GM23248 (cell line): Measurements from ENCODE around the gene ATP7A. TPM values are rescaled to one million over a fixed set of nuclear protein-coding genes. Genes with fewer than 3 reads are reported as not detected.
"Not testable (repeated sequence)": the region's sequence is repeated elsewhere in the genome, so short reads cannot be mapped to it uniquely, and the experiment has no call there.

Experiments used
- DNase-seq: peaks from one replicate; pipeline ENCODE4 v3.0.0-alpha.2; 2015
- H2AFZ ChIP-seq: fragments of 200-600 bp; sonication (generic); 2 replicates; pipeline ENCODE4 v1.6.1; 2016; ENCODE audit warnings: antibody characterized with exemption
- H3F3A ChIP-seq: fragments of 200-600 bp; sonication (generic); 2 replicates; pipeline ENCODE4 v1.6.1; 2016; ENCODE audit warnings: mild to moderate bottlenecking, antibody characterized with exemption, mixed run types; ENCODE audit not compliant: insufficient read depth
- H3K27ac ChIP-seq: fragments of 200-600 bp; sonication (generic); 2 replicates; pipeline ENCODE4 v1.5.1; 2016; ENCODE audit warnings: mild to moderate bottlenecking
- H3K27me3 ChIP-seq: fragments of 200-600 bp; sonication (generic); replicated peaks from 2 replicates; pipeline ENCODE4 v1.6.1; 2016; ENCODE audit warnings: mild to moderate bottlenecking; ENCODE audit not compliant: insufficient read depth
- H3K36me3 ChIP-seq: fragments of 200-600 bp; sonication (generic); 2 replicates; pipeline ENCODE4 v1.6.1; 2016; ENCODE audit warnings: low read depth, mild to moderate bottlenecking
- H3K4me1 ChIP-seq: fragments of 200-600 bp; sonication (generic); 2 replicates; pipeline ENCODE4 v1.6.1; 2016; ENCODE audit warnings: mild to moderate bottlenecking; ENCODE audit not compliant: insufficient read depth
- H3K4me2 ChIP-seq: fragments of 200-600 bp; sonication (generic); one replicate; pipeline ENCODE4 v1.6.1; 2016; ENCODE audit warnings: mild to moderate bottlenecking; ENCODE audit not compliant: unreplicated experiment
- H3K4me3 ChIP-seq: fragments of 200-600 bp; sonication (generic); 2 replicates; pipeline ENCODE4 v1.5.1; 2016; ENCODE audit warnings: mild to moderate bottlenecking
- H3K79me2 ChIP-seq: fragments of 200-600 bp; sonication (generic); 2 replicates; pipeline ENCODE4 v1.6.1; 2016; ENCODE audit warnings: mild to moderate bottlenecking; ENCODE audit not compliant: insufficient read depth
- H3K9ac ChIP-seq: fragments of 200-600 bp; sonication (generic); 2 replicates; pipeline ENCODE4 v1.6.1; 2016; ENCODE audit warnings: mild to moderate bottlenecking
- H3K9me2 ChIP-seq: fragments of 200-600 bp; sonication (generic); 2 replicates; pipeline ENCODE4 v1.6.1; 2016; ENCODE audit warnings: mixed run types, mild to moderate bottlenecking, moderate library complexity; ENCODE audit not compliant: insufficient read depth
- H3K9me3 ChIP-seq: fragments of 200-600 bp; sonication (generic); one replicate; pipeline ENCODE4 v1.6.1; 2017; ENCODE audit warnings: low read depth
- H4K20me1 ChIP-seq: fragments of 200-600 bp; sonication (generic); 2 replicates; pipeline ENCODE4 v1.6.0; 2016; ENCODE audit not compliant: insufficient read depth
- EZH2 ChIP-seq: fragments of 200-600 bp; sonication (generic); IDR thresholded peaks from 2 replicates; pipeline ENCODE4 v1.6.1; 2018; ENCODE audit warnings: antibody characterized with exemption, mild to moderate bottlenecking; ENCODE audit not compliant: insufficient read depth, poor library complexity, severe bottlenecking
- EZH2phosphoT487 ChIP-seq: fragments of 200-600 bp; sonication (generic); IDR thresholded peaks from 2 replicates; pipeline ENCODE4 v1.6.1; 2018; ENCODE audit warnings: antibody characterized with exemption, moderate library complexity, mild to moderate bottlenecking, low read depth; ENCODE audit not compliant: insufficient read depth
- WGBS, 2 experiments: methylation state at CpG; one replicate each; pipeline ENCODE4 v1.1.6; 2015 to 2017; ENCODE audit warnings: low lambda C conversion rate in 2 of 2, low coverage in 1 of 2; ENCODE audit errors: missing lambda C conversion rate in 2 of 2; 5-methylcytosine and 5-hydroxymethylcytosine counted together
- in situ Hi-C: fragments of 300-500 bp; cut with MboI; formaldehyde crosslinking; loops from 2 replicates; pipeline ENCODE4 v1.15.0; 2020
- polyA plus RNA-seq: library from polyadenylated mRNA; unstranded; fragments of >200 nt; fragmentation: Nextera tagmentation; extraction: Ambion mirVana; gene quantifications from 2 replicates; pipeline ENCODE4 v1.2.1, GENCODE V29; 2016
- total RNA-seq: library from RNA; depleted of rRNA; stranded (reverse); fragments of >200 nt; shearing (Covaris generic); gene quantifications from 2 replicates; pipeline ENCODE4 v1.2.3, GENCODE V29; 2014

ATP7A gene
- total and polyA plus RNA-seq, 2 experiments from 2014 or later: 4.1 to 6.6 TPM

GRCh38 chrX:78066110-78066509, 155.6 kb downstream of the ATP7A start:
- Histone ChIP-seq H3K27ac (no peak overlapping the region), H2AFZ (no peak overlapping the region), H3K27me3 (no peaks in the 10 kb centered on the region), H3K9ac (no peak overlapping the region), H3F3A (peaks cover 9% of the 10 kb centered on the region), H3K4me1 (peaks cover 10% of the 10 kb centered on the region; the same call in 1 of the 2 replicates), H3K4me2 (no peak overlapping the region), H3K9me2 (no peaks in the 10 kb centered on the region), H3K9me3 (no peaks in the 10 kb centered on the region), H3K4me3 (no peak overlapping the region), H4K20me1 (no peaks in the 10 kb centered on the region), H3K79me2 (no peaks in the 10 kb centered on the region), H3K36me3 (no peaks in the 10 kb centered on the region)
- TF ChIP-seq EZH2phosphoT487: no peak
- TF ChIP-seq EZH2: no peak
- in situ Hi-C loops: no loop called here
- WGBS, 2 experiments: 70 to 93% methylated on average over 1 of the region's 1 CpG
- peak; percentile 21 for DNase-seq

GRCh38 chrX:78071331-78071730, 160.8 kb downstream of the ATP7A start:
- H3K9me2 ChIP-seq: no peaks in the 10 kb centered on the region
- no peak for TF ChIP-seq EZH2phosphoT487
- no peak for TF ChIP-seq EZH2
- H2AFZ ChIP-seq: no peak overlapping the region
- H3K79me2 ChIP-seq: no peaks in the 10 kb centered on the region
- 74 to 87% methylated on average over 3 of the region's 3 CpGs for WGBS, 2 experiments
- in situ Hi-C loops: no loop called here
- H3K36me3 ChIP-seq: no peaks in the 10 kb centered on the region
- H3F3A ChIP-seq: no peaks in the 10 kb centered on the region
- H3K4me2 ChIP-seq: no peak overlapping the region
- no peak overlapping the region for H3K4me3 ChIP-seq
- H3K4me1 ChIP-seq: no peaks in the 10 kb centered on the region
- DNase-seq: no peak
- H3K27ac ChIP-seq: no peak overlapping the region
- H4K20me1 ChIP-seq: no peaks in the 10 kb centered on the region
- no peaks in the 10 kb centered on the region for H3K9me3 ChIP-seq
- no peaks in the 10 kb centered on the region for H3K27me3 ChIP-seq
- H3K9ac ChIP-seq: no peak overlapping the region

DNA sequence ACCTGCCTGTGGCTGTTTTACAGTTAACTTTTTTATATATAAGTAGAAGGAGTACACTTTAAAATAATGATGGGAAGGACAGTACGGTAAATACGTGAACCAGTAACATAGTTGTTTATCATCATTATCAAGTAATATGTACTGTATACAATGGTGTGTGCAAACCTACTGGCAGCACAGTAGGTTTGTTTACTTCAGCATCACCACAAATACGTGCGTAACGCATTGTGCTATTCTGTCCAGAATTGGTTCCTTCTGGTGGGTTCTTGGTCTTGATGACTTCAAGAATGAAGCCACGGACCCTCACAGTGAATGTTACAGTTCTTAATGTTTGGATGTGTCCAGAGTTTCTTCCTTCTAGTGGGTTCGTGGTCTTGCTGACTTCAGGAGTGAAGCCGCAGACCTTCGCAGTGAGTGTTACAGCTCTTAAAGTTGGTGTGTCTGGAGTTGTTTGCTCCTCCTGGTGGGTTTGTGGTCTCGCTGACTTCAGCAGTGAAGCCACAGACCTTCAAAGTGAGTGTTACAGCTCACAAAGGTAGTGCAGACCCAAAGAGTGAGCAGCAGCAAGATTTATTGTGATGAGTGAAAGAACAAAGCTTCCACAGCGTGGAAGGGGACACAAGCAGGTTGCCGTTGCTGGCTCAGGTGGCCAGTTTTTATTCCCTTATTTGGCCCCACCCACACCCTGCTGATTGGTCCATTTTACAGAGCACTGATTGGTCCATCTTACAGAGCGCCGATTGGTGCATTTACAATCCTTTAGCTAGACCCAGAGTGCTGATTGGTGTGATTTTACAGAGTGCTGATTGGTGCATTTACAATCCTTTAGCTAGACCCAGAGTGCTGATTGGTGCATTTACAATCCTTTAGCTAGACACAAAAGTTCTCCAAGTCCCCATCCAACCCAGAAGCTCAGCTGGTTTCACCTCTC, 162.9 kb downstream of the ATP7A start:
- H3K27ac ChIP-seq, H4K20me1 ChIP-seq, H3K9me2 ChIP-seq, H2AFZ ChIP-seq, H3K79me2 ChIP-seq, H3K27me3 ChIP-seq, H3F3A ChIP-seq, in situ Hi-C loops, H3K4me2 ChIP-seq, H3K36me3 ChIP-seq, DNase-seq, H3K4me1 ChIP-seq, H3K4me3 ChIP-seq, H3K9ac ChIP-seq, H3K9me3 ChIP-seq: not testable (repeated sequence)
- 74 to 80% methylated on average over 12 to 14 of the region's 14 CpGs for WGBS, 2 experiments

DNA sequence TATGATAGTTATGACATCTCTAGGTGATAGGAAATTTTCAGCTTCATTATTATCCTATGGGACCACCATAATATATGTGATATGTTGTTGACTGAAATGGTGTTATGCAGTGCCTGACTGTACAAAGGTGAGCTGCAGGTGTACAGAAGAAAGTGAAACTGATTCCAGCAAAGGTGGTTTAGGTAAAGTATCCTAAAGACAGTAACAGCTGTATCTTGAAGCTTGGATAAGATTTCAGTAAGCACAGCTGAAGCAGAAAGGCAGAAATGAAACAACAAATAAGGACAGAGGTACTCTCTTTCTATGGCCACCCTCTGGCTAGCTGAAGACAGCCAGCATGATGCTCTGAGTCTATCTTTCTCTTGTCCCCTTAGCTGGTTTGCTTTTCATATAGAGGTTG, 163.6 kb downstream of the ATP7A start:
- H3K4me3 ChIP-seq: no peak overlapping the region
- H3K27me3 ChIP-seq: no peaks in the 10 kb centered on the region
- no peak for DNase-seq
- H3K9me3 ChIP-seq: no peaks in the 10 kb centered on the region
- no peaks in the 10 kb centered on the region for H3F3A ChIP-seq
- TF ChIP-seq EZH2: no peak
- TF ChIP-seq EZH2phosphoT487: no peak
- no peak overlapping the region for H3K4me2 ChIP-seq
- H3K36me3 ChIP-seq: no peaks in the 10 kb centered on the region
- H3K79me2 ChIP-seq: no peaks in the 10 kb centered on the region
- H3K9ac ChIP-seq: no peak overlapping the region
- in situ Hi-C loops: no loop called here
- H3K4me1 ChIP-seq: no peaks in the 10 kb centered on the region
- H2AFZ ChIP-seq: no peak overlapping the region
- H3K27ac ChIP-seq: no peak overlapping the region
- H4K20me1 ChIP-seq: no peaks in the 10 kb centered on the region
- H3K9me2 ChIP-seq: no peaks in the 10 kb centered on the region
